HEK293 (cell line): ENCODE data around the gene NDUFA8.

Source experiments
- SETDB1 ChIP-seq: IDR thresholded peaks from one replicate; pipeline ENCODE4 v1.6.1; 2017; ENCODE audit warnings: mild to moderate bottlenecking, low read length, moderate library complexity, mixed read lengths; ENCODE audit not compliant: insufficient read length
- SP3 ChIP-seq: fragments of 450-650 bp; formaldehyde crosslinking; IDR thresholded peaks from 2 replicates; pipeline ENCODE4 v1.5.1; 2016; ENCODE audit warnings: missing biosample characterization, missing genetic modification characterization
- YY1 ChIP-seq: fragments of 450-650 bp; formaldehyde crosslinking; IDR thresholded peaks from 2 replicates; pipeline ENCODE4 v1.5.1; 2018; ENCODE audit warnings: missing biosample characterization, missing genetic modification characterization
- ZNF24 ChIP-seq: fragments of 450-650 bp; formaldehyde crosslinking; IDR thresholded peaks from 2 replicates; pipeline ENCODE4 v1.5.1; 2016; ENCODE audit warnings: missing biosample characterization, missing genetic modification characterization
- ZNF785 ChIP-seq: fragments of 450-650 bp; formaldehyde crosslinking; IDR thresholded peaks from 2 replicates; pipeline ENCODE4 v1.5.1; 2016; ENCODE audit warnings: missing biosample characterization, missing genetic modification characterization
- TF ChIP-seq, protein P1 (sequence below): fragments of 450-650 bp; formaldehyde crosslinking; IDR thresholded peaks from 2 replicates; pipeline ENCODE4 v1.5.1; 2016; ENCODE audit warnings: missing biosample characterization, missing genetic modification characterization
- TF ChIP-seq, protein P2 (sequence below): fragments of 450-650 bp; formaldehyde crosslinking; IDR thresholded peaks from 2 replicates; pipeline ENCODE4 v1.5.1; 2016; ENCODE audit warnings: missing biosample characterization, missing genetic modification characterization

DNA sequence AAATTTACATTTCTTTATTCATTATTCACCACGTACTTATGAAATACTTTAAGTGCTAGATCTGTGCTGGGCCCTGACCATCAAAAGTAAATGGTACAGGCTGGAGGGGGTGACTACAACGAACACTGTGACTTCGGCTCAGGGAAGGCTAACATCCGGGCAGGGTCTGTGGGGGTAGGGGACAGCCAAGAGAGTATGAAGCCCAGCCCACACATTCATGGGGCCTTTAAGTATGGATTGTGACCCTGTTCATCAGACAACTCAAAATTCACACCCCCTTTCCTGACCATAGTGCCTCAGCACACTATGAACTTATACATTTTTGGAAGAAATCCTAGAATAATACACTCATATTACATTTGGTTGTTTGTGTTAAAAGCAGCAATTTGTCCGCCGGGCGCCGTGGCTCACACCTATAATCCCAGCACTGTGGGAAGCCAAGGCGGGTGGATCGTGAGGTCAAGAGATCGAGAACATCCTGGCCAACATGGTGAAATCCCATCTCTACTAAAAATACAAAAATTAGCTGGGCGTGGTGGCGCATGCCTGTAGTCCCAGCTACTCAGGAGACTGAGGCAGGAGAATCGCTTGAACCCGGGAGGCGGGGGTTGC lies 33.4 kb upstream of the NDUFA8 start:
- no peak for TF ChIP-seq YY1 (tag by site-specific recombination)
- no peak for TF ChIP-seq ZNF24
- no peak for TF ChIP-seq ZNF785 (tag by site-specific recombination)
- TF ChIP-seq SETDB1, result no peak
- TF ChIP-seq, protein P1, sequence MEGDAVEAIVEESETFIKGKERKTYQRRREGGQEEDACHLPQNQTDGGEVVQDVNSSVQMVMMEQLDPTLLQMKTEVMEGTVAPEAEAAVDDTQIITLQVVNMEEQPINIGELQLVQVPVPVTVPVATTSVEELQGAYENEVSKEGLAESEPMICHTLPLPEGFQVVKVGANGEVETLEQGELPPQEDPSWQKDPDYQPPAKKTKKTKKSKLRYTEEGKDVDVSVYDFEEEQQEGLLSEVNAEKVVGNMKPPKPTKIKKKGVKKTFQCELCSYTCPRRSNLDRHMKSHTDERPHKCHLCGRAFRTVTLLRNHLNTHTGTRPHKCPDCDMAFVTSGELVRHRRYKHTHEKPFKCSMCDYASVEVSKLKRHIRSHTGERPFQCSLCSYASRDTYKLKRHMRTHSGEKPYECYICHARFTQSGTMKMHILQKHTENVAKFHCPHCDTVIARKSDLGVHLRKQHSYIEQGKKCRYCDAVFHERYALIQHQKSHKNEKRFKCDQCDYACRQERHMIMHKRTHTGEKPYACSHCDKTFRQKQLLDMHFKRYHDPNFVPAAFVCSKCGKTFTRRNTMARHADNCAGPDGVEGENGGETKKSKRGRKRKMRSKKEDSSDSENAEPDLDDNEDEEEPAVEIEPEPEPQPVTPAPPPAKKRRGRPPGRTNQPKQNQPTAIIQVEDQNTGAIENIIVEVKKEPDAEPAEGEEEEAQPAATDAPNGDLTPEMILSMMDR (tag by site-specific recombination), result no peak
- TF ChIP-seq, protein P2, sequence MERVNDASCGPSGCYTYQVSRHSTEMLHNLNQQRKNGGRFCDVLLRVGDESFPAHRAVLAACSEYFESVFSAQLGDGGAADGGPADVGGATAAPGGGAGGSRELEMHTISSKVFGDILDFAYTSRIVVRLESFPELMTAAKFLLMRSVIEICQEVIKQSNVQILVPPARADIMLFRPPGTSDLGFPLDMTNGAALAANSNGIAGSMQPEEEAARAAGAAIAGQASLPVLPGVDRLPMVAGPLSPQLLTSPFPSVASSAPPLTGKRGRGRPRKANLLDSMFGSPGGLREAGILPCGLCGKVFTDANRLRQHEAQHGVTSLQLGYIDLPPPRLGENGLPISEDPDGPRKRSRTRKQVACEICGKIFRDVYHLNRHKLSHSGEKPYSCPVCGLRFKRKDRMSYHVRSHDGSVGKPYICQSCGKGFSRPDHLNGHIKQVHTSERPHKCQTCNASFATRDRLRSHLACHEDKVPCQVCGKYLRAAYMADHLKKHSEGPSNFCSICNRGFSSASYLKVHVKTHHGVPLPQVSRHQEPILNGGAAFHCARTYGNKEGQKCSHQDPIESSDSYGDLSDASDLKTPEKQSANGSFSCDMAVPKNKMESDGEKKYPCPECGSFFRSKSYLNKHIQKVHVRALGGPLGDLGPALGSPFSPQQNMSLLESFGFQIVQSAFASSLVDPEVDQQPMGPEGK (tag by site-specific recombination), result no peak
- TF ChIP-seq SP3 (tag by site-specific recombination), result no peak
